Muscle of leg (tissue), 11 donors: ENCODE results near the gene PPAN. TPM values are rescaled to one million over a fixed set of nuclear protein-coding genes. Genes with fewer than 3 reads are reported as not detected.
A peak's percentile ranks its signal among the peaks of the same experiment; 100 is the strongest.

Source experiments
- DNase-seq: peaks from one replicate; pipeline ENCODE4 v3.0.0; 2013
- H3K27ac ChIP-seq: one replicate; pipeline ENCODE4 v1.5.1; 2013; ENCODE audit warnings: mild to moderate bottlenecking, low read length, control low read depth
- H3K27me3 ChIP-seq: one replicate; pipeline ENCODE4 v1.6.1; 2013; ENCODE audit warnings: low read length; ENCODE audit not compliant: control insufficient read depth, insufficient read depth
- H3K36me3 ChIP-seq: one replicate; pipeline ENCODE4 v1.6.1; 2013; ENCODE audit warnings: low read length; ENCODE audit not compliant: control insufficient read depth, insufficient read depth
- H3K4me1 ChIP-seq: one replicate; pipeline ENCODE4 v1.6.1; 2013; ENCODE audit warnings: low read length; ENCODE audit not compliant: control insufficient read depth, insufficient read depth
- H3K4me3 ChIP-seq: one replicate; pipeline ENCODE4 v1.5.1; 2013; ENCODE audit warnings: low read length, control low read depth
- H3K9me3 ChIP-seq: replicated peaks from 2 replicates; pipeline ENCODE4 v1.6.1; 2013; ENCODE audit warnings: low read depth, low read length; ENCODE audit not compliant: control insufficient read depth
- WGBS: methylation state at CpG from one replicate; pipeline ENCODE4 v1.1.5; 2013; ENCODE audit warnings: missing lambda C conversion rate; ENCODE audit not compliant: insufficient coverage; 5-methylcytosine and 5-hydroxymethylcytosine counted together
- polyA plus RNA-seq, 8 donors: library from polyadenylated mRNA; unstranded; fragments of 120-200 nt; gene quantifications; one replicate each; pipeline versions ENCODE4 v1.2.1 to v1.2.3, GENCODE V29; 2013; ENCODE audit warnings: inconsistent platforms in 1 of 8, low replicate concordance in 1 of 8; ENCODE audit not compliant: insufficient read length in 8 of 8, insufficient read depth in 1 of 8
- total RNA-seq: library from RNA; stranded (reverse); fragments of 120-200 nt; gene quantifications from one replicate; pipeline ENCODE4 v1.2.4, GENCODE V29; 2013

The PPAN gene
- total and polyA plus RNA-seq, 9 donors = 17.6 to 32.7 (median 29.1) TPM

DNA sequence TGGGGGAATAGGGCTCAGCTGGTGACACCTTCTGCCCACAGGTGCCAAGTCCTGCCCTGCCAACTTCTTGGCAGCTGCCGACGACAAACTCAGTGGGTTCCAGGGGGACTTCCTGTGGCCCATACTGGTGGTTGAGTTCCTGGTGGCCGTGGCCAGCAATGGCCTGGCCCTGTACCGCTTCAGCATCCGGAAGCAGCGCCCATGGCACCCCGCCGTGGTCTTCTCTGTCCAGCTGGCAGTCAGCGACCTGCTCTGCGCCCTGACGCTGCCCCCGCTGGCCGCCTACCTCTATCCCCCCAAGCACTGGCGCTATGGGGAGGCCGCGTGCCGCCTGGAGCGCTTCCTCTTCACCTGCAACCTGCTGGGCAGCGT is 7.4 kb downstream of the PPAN start:
- Histone ChIP-seq H3K36me3 (peaks cover 71% of the 10 kb centered on the region), H3K4me3 (no peak overlapping the region), H3K27ac (no peak overlapping the region), H3K4me1 (peaks cover 8% of the 10 kb centered on the region), H3K27me3 (no peaks in the 10 kb centered on the region), H3K9me3 (no peaks in the 10 kb centered on the region)
- WGBS = 66% methylated on average over 19 of the region's 19 CpGs
- no peak for DNase-seq

DNA sequence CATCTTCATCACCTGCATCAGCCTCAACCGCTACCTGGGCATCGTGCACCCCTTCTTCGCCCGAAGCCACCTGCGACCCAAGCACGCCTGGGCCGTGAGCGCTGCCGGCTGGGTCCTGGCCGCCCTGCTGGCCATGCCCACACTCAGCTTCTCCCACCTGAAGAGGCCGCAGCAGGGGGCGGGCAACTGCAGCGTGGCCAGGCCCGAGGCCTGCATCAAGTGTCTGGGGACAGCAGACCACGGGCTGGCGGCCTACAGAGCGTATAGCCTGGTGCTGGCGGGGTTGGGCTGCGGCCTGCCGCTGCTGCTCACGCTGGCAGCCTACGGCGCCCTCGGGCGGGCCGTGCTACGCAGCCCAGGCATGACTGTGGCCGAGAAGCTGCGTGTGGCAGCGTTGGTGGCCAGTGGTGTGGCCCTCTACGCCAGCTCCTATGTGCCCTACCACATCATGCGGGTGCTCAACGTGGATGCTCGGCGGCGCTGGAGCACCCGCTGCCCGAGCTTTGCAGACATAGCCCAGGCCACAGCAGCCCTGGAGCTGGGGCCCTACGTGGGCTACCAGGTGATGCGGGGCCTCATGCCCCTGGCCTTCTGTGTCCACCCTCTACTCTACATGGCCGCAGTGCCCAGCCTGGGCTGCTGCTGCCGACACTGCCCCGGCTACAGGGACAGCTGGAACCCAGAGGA is 7.9 kb downstream of the PPAN start:
- 79% methylated on average over 39 of the region's 43 CpGs for WGBS
- H3K27me3 ChIP-seq = no peaks in the 10 kb centered on the region

DNA sequence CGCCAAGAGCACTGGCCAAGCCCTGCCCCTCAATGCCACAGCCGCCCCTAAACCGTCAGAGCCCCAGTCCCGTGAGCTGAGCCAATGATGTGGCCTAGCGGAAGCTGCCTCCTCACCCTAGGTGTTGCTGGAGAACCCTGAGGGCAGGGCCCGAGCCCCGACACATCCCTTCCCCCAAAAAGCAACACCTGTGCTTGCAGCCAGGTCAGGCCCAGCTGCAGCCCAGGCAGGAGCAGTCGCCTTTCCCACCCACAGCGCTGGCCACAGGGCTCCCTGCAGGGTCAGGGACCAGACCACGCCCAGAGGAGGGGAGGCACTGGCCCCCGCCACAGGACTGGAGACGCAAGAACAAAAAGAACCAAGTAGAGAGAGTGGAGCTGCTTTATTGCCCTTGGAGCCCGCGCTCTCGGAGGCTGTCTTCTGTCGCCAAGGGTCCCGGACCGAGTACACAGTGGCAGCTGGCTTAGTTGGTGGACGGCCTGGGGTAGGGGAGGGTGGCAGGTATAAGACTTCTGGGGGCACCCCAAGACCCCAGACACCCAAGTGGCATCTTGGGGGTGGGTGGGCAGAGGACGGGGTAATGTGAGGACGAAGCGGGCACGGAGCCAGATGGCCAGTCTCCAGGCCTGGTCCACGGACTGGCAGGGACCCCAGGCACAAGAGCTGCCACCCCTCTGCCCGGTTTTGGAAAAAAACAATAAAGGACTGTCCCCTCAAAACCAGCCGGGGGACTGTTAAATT is 8.7 kb downstream of the PPAN start:
- H3K27ac ChIP-seq = no peak overlapping the region
- no peaks in the 10 kb centered on the region for H3K9me3 ChIP-seq
- WGBS = 79% methylated on average over 25 of the region's 26 CpGs
- no peak for DNase-seq
- peaks cover 14% of the 10 kb centered on the region for H3K4me1 ChIP-seq
- no peaks in the 10 kb centered on the region for H3K27me3 ChIP-seq
- no peak overlapping the region for H3K4me3 ChIP-seq
- peaks cover 62% of the 10 kb centered on the region for H3K36me3 ChIP-seq

More for the DNA sequence above, 7.9 kb downstream of the PPAN start:
- H3K36me3 ChIP-seq = peaks cover 69% of the 10 kb centered on the region
- H3K9me3 ChIP-seq = no peaks in the 10 kb centered on the region
- no peak for DNase-seq
- H3K4me3 ChIP-seq = no peak overlapping the region
- no peak overlapping the region for H3K27ac ChIP-seq
- H3K4me1 ChIP-seq = peaks cover 13% of the 10 kb centered on the region

DNA sequence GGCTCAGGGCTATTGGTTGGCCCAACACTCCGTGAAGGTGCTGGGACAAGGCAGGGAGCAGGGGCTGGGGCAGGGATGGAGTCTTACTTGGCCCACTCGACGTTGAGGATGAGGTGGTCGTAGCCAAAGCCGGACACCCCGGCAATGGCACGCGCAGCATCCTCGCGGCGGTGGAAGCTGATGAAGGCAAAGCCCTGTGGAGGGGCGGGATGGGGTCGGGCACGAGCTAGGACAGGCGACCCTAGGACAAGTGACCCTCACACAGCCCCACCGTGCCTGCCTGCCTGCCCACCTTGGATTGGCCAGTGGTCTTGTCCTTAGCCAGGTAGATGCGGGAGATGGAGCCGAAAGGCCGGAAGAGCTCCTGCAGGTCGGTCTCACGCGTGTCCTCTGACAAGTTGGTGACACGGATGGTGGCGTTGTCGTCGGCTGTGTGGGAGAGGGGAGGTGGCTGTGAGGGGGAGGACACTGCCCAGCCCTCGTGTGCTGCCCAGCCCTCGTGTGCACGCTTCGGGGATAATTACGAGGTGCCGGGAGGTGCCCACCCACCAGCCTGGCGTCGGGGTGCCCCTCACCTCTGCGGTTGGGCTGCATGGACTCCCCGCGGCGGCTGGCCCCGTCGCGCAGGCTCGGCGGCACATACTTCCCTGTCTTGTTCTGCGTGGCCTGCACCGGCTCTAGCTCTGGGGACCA is 9.4 kb downstream of the PPAN start:
- no peak for DNase-seq
- no peaks in the 10 kb centered on the region for H3K9me3 ChIP-seq
- no peak overlapping the region for H3K27ac ChIP-seq
- no peak overlapping the region for H3K4me3 ChIP-seq
- H3K27me3 ChIP-seq = no peaks in the 10 kb centered on the region
- H3K4me1 ChIP-seq = peaks cover 19% of the 10 kb centered on the region
- H3K36me3 ChIP-seq = peaks cover 55% of the 10 kb centered on the region
- WGBS = 84% methylated on average over 37 of the region's 45 CpGs

DNA sequence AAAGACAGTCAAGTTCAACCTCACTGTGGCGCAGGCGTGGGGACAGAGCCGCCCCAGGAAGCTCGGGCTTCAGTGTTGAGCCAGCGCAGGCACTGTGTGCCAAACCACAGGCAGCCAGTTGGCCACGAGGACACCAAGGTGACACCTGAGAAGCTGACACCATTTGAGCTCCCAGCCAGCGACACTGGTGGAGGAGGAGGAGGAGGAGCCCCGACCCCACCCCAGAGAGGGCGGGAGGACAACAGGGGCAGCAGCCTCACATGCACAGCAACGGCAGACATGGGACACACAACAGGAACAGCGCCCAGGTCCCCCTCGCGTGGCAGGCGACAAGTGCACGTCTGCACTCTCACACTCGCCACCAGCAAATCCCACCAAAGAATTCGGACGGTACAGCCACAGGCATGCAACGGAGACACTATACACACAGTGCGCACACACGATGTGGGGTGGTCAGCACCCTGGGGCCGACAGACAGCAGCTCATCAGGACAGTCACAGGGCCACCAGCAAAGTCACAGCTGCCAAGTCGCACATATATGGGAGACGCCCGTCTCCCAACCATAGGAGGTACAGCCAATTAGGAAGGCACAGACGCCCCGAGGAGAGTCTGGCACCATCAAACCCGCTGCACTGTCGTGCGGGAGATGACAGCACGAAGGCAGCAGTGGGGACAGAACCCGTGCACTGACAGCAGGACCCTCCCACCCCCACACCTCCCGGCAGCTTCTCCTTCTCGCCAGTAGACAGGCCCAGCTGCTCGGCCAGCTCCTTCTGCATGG is 10.1 kb downstream of the PPAN start:
- no peaks in the 10 kb centered on the region for H3K27me3 ChIP-seq
- H3K4me3 ChIP-seq = no peak overlapping the region
- DNase-seq = no peak
- peaks cover 23% of the 10 kb centered on the region for H3K4me1 ChIP-seq
- no peaks in the 10 kb centered on the region for H3K9me3 ChIP-seq
- H3K27ac ChIP-seq = no peak overlapping the region
- peaks cover 48% of the 10 kb centered on the region for H3K36me3 ChIP-seq
- 84% methylated on average over 33 of the region's 35 CpGs for WGBS

DNA sequence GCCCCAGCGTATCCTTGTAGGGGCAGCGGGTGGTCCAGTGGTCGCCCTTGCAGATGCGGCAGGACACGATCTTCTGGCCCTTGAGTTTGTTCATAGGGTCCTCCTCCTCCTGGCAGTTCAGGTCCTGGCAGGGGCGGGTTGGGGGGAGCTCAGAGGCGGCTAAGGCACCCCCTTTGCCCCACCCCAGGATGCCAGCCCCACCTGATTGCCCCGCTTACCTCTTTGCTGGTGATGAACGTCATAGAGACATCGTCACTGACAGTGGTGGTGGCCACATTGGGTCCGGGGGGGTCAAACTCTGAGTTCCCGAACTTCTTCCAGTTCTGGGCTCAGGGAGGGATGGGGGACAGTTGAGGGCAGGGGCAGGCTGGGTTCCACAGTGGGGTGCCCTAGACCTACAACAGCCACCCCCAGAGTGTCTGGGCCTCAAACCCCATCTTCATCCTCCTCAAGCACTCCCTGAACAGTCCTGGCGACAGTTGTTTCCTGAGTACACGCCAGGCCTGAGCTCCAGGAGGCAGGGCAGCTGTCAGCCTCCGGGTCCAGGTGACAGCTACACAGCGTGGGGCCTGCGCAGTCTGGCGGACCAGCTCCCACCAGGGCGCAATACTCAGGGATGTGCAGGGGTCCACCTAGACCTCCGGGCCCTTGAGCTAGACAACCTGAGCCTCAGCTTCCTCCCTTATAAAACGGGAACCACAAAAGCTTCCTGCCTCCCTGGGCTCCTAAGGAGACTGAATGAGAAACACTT is 10.9 kb downstream of the PPAN start:
- Histone ChIP-seq H3K27me3 (no peaks in the 10 kb centered on the region), H3K4me1 (peaks cover 23% of the 10 kb centered on the region), H3K27ac (no peak overlapping the region), H3K4me3 (no peak overlapping the region), H3K36me3 (peaks cover 43% of the 10 kb centered on the region), H3K9me3 (no peaks in the 10 kb centered on the region)
- 88% methylated on average over 16 of the region's 21 CpGs for WGBS
- no peak for DNase-seq

DNA sequence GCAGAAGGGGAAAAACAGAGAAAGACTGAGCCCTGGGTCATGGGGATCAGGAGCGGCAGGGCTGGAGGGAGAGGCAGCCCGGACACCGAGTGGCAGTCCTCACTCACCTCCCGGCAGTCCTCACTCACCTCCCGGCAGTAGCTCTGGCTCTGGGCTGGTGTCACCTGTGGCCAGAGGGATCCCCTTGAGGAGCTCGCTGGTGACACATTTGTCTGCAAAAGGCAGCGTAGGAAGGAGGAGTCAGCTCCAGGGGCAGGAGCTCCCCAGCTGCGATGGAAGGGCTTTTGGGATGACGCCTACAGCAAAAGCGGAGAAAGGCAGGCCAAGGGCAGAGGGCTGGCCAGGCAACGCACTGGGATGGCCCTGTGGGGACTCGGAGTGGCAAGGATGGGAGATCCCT is 12.8 kb downstream of the PPAN start:
- Histone ChIP-seq H3K4me1 (peaks cover 17% of the 10 kb centered on the region), H3K4me3 (peak overlapping the region; percentile 97), H3K36me3 (peaks cover 41% of the 10 kb centered on the region), H3K27ac (no peak overlapping the region), H3K27me3 (no peaks in the 10 kb centered on the region), H3K9me3 (no peaks in the 10 kb centered on the region)
- DNase-seq = no peak
- 32% methylated on average over 8 of the region's 12 CpGs for WGBS

DNA sequence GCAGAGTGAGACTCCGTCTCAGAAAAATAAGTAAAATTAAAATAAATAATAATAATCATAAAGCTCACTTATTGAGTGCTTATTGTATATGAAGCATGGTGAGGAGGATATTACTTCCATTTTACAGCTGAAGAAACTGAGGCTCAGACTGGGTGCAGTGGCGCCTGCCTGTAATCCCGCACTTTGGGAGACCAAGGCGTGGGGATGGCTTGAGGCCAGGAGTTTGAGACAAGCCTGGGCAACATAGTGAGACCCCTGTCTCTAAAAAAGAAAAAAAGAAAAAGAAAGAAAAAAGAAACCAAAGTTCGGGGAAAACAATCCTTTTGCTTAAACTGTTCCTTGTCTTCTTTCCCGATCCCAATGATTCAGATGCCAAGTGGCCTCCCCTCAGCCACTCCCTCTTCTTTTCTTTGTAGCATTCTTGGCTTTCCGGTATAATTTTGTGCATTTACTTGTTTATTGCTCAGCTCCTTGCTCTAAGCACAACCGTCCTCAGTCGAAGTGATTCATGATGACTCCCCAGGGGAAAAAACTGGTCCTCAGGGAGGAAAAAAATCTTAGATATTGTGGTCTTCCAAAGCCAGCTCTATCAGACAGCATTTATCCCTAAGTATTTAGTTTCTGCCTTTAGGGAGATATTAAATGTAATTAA is 14.5 kb downstream of the PPAN start:
- DNase-seq = peak; percentile 89
- Histone ChIP-seq H3K27ac (peak overlapping the region; percentile 60), H3K9me3 (no peaks in the 10 kb centered on the region), H3K4me1 (peaks cover 17% of the 10 kb centered on the region), H3K27me3 (no peaks in the 10 kb centered on the region), H3K4me3 (no peak overlapping the region), H3K36me3 (peaks cover 28% of the 10 kb centered on the region)
- 92% methylated on average over 3 of the region's 9 CpGs for WGBS

DNA sequence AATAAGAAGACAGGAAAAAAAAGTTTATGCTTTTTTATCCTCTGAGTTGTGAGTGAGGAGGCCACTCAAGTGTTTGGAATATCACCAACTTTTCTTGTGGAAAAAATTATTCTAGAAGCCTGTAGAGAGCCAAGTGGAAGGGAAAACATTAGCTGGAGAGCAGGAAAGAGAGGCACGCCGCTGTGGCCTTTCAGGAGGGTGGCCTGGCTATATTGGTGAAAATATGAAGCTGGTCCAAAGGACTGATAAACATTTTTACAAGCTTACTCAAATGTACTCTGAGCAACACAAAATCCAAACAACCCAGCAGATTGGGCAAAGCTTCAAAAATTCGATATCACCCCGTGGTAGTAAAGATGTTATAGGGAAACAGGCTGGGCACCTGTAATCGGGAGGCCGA is 15.9 kb downstream of the PPAN start:
- Histone ChIP-seq H3K36me3 (peaks cover 14% of the 10 kb centered on the region), H3K27ac (peak overlapping the region; percentile 42), H3K4me3 (no peak overlapping the region), H3K27me3 (no peaks in the 10 kb centered on the region), H3K9me3 (no peaks in the 10 kb centered on the region), H3K4me1 (peaks cover 17% of the 10 kb centered on the region)
- peak; percentile 87 for DNase-seq
- WGBS = no CpG with 5 or more reads among the region's 6 CpGs
